ENCODE results near the gene MRPL9. TPM values are rescaled to one million over a fixed set of nuclear protein-coding genes. Genes with fewer than 3 reads are reported as not detected.

The MRPL9 gene
- total RNA-seq, 2 experiments from 2014 or later = 121 to 141 TPM

DNA sequence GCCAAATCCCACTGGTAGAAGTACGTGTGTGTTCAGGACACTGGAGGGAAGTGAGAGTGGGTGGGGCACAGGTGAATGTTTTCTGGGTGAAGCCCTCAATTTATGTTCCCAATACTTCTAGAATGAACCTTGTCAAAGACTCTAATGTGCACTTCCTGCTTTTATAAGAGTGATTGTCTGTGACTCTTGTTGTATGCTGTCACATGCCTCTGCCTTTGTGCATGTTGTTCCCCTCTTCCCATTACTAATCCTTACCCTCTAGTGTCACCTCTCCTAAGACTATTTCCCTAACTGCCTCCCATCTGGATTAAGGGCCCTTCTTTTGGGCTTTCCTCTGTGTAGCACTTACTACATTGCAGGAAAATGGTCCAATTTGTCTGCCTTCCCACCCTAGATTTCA is 44.5 kb upstream of the MRPL9 start:
- ChIA-PET POLR2A (interaction anchor here (1.0 to 1.2 kb wide), 2 partner anchors 10 to 18 kb away, joined by 4 to 5 read pairs; no protein-coding TSS in a partner anchor), CTCF (interaction anchor here (1.0 to 1.6 kb wide), 3 partner anchors 9 to 92 kb away, joined by 3 to 4 read pairs (median 3); no protein-coding TSS in a partner anchor)
- Mint-ChIP-seq H3K4me3 (no peak overlapping the region), H3K36me3 (ENCODE audit: low read depth) (no peaks in the 10 kb centered on the region), H3K4me1 (ENCODE audit: low read depth) (no peaks in the 10 kb centered on the region), H3K9me3 (no peaks in the 10 kb centered on the region), H3K27me3 (no peaks in the 10 kb centered on the region), H3K27ac (no peak overlapping the region)
- TF ChIP-seq, protein P1, sequence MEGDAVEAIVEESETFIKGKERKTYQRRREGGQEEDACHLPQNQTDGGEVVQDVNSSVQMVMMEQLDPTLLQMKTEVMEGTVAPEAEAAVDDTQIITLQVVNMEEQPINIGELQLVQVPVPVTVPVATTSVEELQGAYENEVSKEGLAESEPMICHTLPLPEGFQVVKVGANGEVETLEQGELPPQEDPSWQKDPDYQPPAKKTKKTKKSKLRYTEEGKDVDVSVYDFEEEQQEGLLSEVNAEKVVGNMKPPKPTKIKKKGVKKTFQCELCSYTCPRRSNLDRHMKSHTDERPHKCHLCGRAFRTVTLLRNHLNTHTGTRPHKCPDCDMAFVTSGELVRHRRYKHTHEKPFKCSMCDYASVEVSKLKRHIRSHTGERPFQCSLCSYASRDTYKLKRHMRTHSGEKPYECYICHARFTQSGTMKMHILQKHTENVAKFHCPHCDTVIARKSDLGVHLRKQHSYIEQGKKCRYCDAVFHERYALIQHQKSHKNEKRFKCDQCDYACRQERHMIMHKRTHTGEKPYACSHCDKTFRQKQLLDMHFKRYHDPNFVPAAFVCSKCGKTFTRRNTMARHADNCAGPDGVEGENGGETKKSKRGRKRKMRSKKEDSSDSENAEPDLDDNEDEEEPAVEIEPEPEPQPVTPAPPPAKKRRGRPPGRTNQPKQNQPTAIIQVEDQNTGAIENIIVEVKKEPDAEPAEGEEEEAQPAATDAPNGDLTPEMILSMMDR (IDR thresholded peaks at IDR 0.05) = no peak
- ATAC-seq (no peak), DNase-seq (no peak)
- intact Hi-C loops (cut with micrococcal nuclease) = no loop called here

DNA sequence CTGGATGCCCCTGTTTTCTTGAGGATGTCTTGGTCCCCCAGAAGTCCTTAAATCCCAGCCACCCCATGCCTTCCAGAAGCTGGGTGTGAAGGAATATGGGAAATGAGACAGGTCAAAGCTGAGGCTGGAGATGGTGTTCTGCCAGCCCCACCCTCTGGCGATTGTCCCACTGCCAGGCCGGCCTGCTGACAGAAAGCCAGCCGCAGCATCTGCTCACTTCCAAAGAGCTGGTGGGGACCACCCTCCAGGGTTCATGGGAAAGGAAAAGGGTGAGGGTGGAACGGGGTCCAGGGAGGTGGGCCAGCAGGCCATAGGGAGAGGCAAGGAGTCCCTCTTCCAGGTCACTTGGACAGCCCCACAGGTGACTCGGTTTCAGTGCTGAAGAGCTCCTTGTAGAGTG is 43.8 kb upstream of the MRPL9 start:
- no peaks in the 10 kb centered on the region for H3K4me1 Mint-ChIP-seq (ENCODE audit: low read depth)
- no peak for ATAC-seq
- TF ChIP-seq, protein P1 (IDR thresholded peaks at IDR 0.05) = no peak
- intact Hi-C loops (cut with micrococcal nuclease) = no loop called here
- no peak overlapping the region for H3K27ac Mint-ChIP-seq
- POLR2A ChIA-PET = interaction anchor here (1.2 kb wide), 1 partner anchor 18 kb away, joined by 3 read pairs; the partner anchor contains the start of gene TDRKH
- CTCF ChIA-PET = interaction anchor here (0.9 to 1.6 kb wide), 4 partner anchors 9 to 76 kb away, joined by 3 to 4 read pairs (median 3); no protein-coding TSS in a partner anchor
- H3K27me3 Mint-ChIP-seq = no peaks in the 10 kb centered on the region
- no peak overlapping the region for H3K4me3 Mint-ChIP-seq
- DNase-seq = no peak
- no peaks in the 10 kb centered on the region for H3K36me3 Mint-ChIP-seq (ENCODE audit: low read depth)
- H3K9me3 Mint-ChIP-seq = no peaks in the 10 kb centered on the region

- ChIA-PET POLR2A (interaction anchor here (1.2 kb wide), 1 partner anchor 17 kb away, joined by 3 read pairs; the partner anchor contains the start of gene TDRKH), CTCF (interaction anchor here (1.1 kb wide), 1 partner anchor 53 kb away, joined by 3 read pairs; no protein-coding TSS in a partner anchor)
- intact Hi-C loops (cut with micrococcal nuclease) = no loop called here
- DNase-seq (no peak), ATAC-seq (no peak)
- Mint-ChIP-seq H3K4me1 (ENCODE audit: low read depth) (no peaks in the 10 kb centered on the region), H3K27ac (no peak overlapping the region), H3K4me3 (no peak overlapping the region), H3K36me3 (ENCODE audit: low read depth) (no peaks in the 10 kb centered on the region), H3K9me3 (no peaks in the 10 kb centered on the region), H3K27me3 (no peaks in the 10 kb centered on the region)
- TF ChIP-seq, protein P1 (IDR thresholded peaks at IDR 0.05) = no peak
Observed at GRCh38 chr1:151806170-151806569, 42.9 kb upstream of the MRPL9 start.

GRCh38 chr1:151805066-151805820 is 41.9 kb upstream of the MRPL9 start, which contains the start of gene LINGO4:
Gene LINGO4 (minus strand): TSS chr1:151805419. CDS start chr1:151802704, 2,715 bp downstream.
- Mint-ChIP-seq H3K4me1 (ENCODE audit: low read depth) (peaks cover 6% of the 10 kb centered on the region), H3K27me3 (no peaks in the 10 kb centered on the region), H3K27ac (no peak within 1 kb of the TSS), H3K9me3 (no peaks in the 10 kb centered on the region), H3K4me3 (no peak within 1 kb of the TSS), H3K36me3 (ENCODE audit: low read depth) (no peaks in the 10 kb centered on the region)
- no peak for ATAC-seq
- intact Hi-C loops (cut with micrococcal nuclease) = no loop called here
- CTCF ChIA-PET = no interaction called here
- TF ChIP-seq, protein P1 (IDR thresholded peaks at IDR 0.05) = no peak
- no peak for DNase-seq
- POLR2A ChIA-PET = no interaction called here

- H3K9me3 Mint-ChIP-seq = no peaks in the 10 kb centered on the region
- no peak for DNase-seq
- no peak overlapping the region for H3K27ac Mint-ChIP-seq
- CTCF ChIA-PET = interaction anchor here (0.8 kb wide), 1 partner anchor 24 kb away, joined by 3 read pairs; no protein-coding TSS in a partner anchor
- ATAC-seq = no peak
- H3K4me1 Mint-ChIP-seq (ENCODE audit: low read depth) = peaks cover 10% of the 10 kb centered on the region
- TF ChIP-seq, protein P1 (IDR thresholded peaks at IDR 0.05) = no peak
- no peak overlapping the region for H3K4me3 Mint-ChIP-seq
- no peaks in the 10 kb centered on the region for H3K36me3 Mint-ChIP-seq (ENCODE audit: low read depth)
- H3K27me3 Mint-ChIP-seq = no peaks in the 10 kb centered on the region
- intact Hi-C loops (cut with micrococcal nuclease) = no loop called here
- POLR2A ChIA-PET = interaction anchor here (1.3 kb wide), 1 partner anchor 16 kb away, joined by 4 read pairs; no protein-coding TSS in a partner anchor
Observed at GRCh38 chr1:151803915-151804314, 40.6 kb upstream of the MRPL9 start.

Data from activated CD8-positive, alpha-beta T cell treated with anti-CD3 and anti-CD28 coated beads for 36 hours (primary cell).